ENCODE results near the gene RAET1G. TPM values are rescaled to one million over a fixed set of nuclear protein-coding genes. Genes with fewer than 3 reads are reported as not detected.

Gene RAET1G
- polyA plus RNA-seq, 1 of the 3 experiments (the other 2 are of a cell fraction): 2.5 TPM

DNA sequence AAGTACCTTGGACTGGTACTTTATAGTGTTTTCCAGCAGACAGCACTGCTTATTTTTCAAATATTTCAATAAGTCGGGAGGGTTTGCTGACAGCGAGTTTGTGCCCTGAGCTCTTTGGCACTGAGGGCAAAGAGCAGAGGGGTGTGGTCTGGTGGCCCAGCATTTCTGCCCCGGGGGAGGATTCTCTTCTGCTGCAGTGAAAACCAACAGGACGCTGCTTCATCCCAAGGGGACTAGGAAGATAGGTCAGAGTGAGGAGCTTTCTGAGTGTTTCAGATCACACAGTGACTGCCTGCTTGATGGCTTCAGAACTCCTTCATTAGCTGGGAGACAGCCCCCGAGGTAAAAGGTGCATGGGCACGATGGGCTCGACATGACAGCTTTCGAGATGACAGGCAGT lies 27.5 kb upstream of the RAET1G start:
- H3F3A ChIP-seq (replicated peaks; ENCODE audit: insufficient read depth): no peaks in the 10 kb centered on the region
- no peaks in the 10 kb centered on the region for H3K36me3 ChIP-seq (replicated peaks in 1 of 2; ENCODE audit: control insufficient read depth in 1 of 2, insufficient read depth in 2 of 2, low read length in 1 of 2)
- 6% methylated on average over 8 of the region's 8 CpGs for WGBS (ENCODE audit: low lambda C conversion rate)
- H2AFZ ChIP-seq (ENCODE audit: low read depth): no peak overlapping the region
- H3K27me3 ChIP-seq (ENCODE audit: insufficient read depth): peaks cover 38% of the 10 kb centered on the region
- CTCF ChIA-PET: no interaction called here
- no peaks in the 10 kb centered on the region for H4K20me1 ChIP-seq (ENCODE audit: insufficient read depth)
- no peaks in the 10 kb centered on the region for H3K9me2 ChIP-seq
- H3K9ac ChIP-seq: no peak overlapping the region
- H3K9me3 ChIP-seq: no peaks in the 10 kb centered on the region
- no peak overlapping the region for H3K4me3 ChIP-seq (ENCODE audit: low read depth in 2 of 2, low read length in 1 of 2)
- no peaks in the 10 kb centered on the region for H3K79me2 ChIP-seq (ENCODE audit: insufficient read depth)
- POLR2A ChIA-PET: no interaction called here
- no peak for DNase-seq
- no peak overlapping the region for H3K27ac ChIP-seq (ENCODE audit: low read depth in 2 of 2, low read length in 1 of 2)
- no peak for TF ChIP-seq EZH2phosphoT487 (IDR thresholded peaks at IDR 0.05; ENCODE audit: borderline replicate concordance, low read depth)
- TF ChIP-seq MXI1 (IDR thresholded peaks at IDR 0.05; ENCODE audit: low read depth, low read length): no peak
- TF ChIP-seq MEF2A (IDR thresholded peaks at IDR 0.05; ENCODE audit: borderline replicate concordance, low read depth): no peak
- TF ChIP-seq TCF12 (IDR thresholded peaks at IDR 0.05): no peak
- TF ChIP-seq JUND (IDR thresholded peaks at IDR 0.05): no peak
- no peak for TF ChIP-seq TAF1 (IDR thresholded peaks at IDR 0.05; ENCODE audit: borderline replicate concordance, low read depth, low read length)
- no peak for TF ChIP-seq ZBTB33 (IDR thresholded peaks at IDR 0.05; ENCODE audit: borderline replicate concordance, low read depth)
- no peak for TF ChIP-seq CHD2 (IDR thresholded peaks at IDR 0.05; ENCODE audit: low read length, partially characterized antibody)
- TF ChIP-seq RXRA (IDR thresholded peaks at IDR 0.05; ENCODE audit: borderline replicate concordance, low read depth): no peak
- no peak for TF ChIP-seq NRF1 (IDR thresholded peaks at IDR 0.05; ENCODE audit: low read depth, low read length)
- no peak for TF ChIP-seq SIN3A (IDR thresholded peaks at IDR 0.05; ENCODE audit: borderline replicate concordance, low read depth, low read length)
- no peak overlapping the region for H3K4me2 ChIP-seq
- no peaks in the 10 kb centered on the region for H3K4me1 ChIP-seq (ENCODE audit: control insufficient read depth in 1 of 2, insufficient read depth in 2 of 2, low read depth in 1 of 2, low read length in 1 of 2)

DNA sequence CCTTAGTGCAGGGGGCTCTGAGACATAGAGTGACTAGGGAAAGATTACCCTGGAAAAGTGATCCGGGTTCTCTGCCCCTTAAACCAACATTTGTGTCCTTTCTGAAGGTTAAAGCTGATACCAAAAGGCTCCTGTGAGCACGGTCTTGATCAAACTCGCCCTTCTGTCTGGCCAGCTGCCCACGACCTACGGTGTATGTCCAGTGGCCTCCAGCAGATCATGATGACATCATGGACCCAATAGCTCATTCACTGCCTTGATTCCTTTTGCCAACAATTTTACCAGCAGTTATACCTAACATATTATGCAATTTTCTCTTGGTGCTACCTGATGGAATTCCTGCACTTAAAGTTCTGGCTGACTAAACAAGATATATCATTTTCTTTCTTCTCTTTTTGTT lies 25.7 kb upstream of the RAET1G start:
- Histone ChIP-seq H3K9ac (no peak overlapping the region), H4K20me1 (ENCODE audit: insufficient read depth) (no peaks in the 10 kb centered on the region), H3K79me2 (ENCODE audit: insufficient read depth) (no peaks in the 10 kb centered on the region), H2AFZ (ENCODE audit: low read depth) (no peak overlapping the region), H3K4me1 (ENCODE audit: control insufficient read depth in 1 of 2, insufficient read depth in 2 of 2, low read depth in 1 of 2, low read length in 1 of 2) (no peaks in the 10 kb centered on the region), H3K4me2 (no peak overlapping the region), H3K36me3 (replicated peaks in 1 of 2; ENCODE audit: control insufficient read depth in 1 of 2, insufficient read depth in 2 of 2, low read length in 1 of 2) (no peaks in the 10 kb centered on the region), H3K9me2 (no peaks in the 10 kb centered on the region), H3K4me3 (ENCODE audit: low read depth in 2 of 2, low read length in 1 of 2) (no peak overlapping the region), H3K9me3 (no peaks in the 10 kb centered on the region), H3K27ac (ENCODE audit: low read depth in 2 of 2, low read length in 1 of 2) (no peak overlapping the region), H3K27me3 (ENCODE audit: insufficient read depth) (peaks cover 25% of the 10 kb centered on the region), H3F3A (replicated peaks; ENCODE audit: insufficient read depth) (no peaks in the 10 kb centered on the region)
- no peak for TF ChIP-seq NRF1 (IDR thresholded peaks at IDR 0.05; ENCODE audit: low read depth, low read length)
- TF ChIP-seq IRF3 (IDR thresholded peaks at IDR 0.05; ENCODE audit: low read depth, low read length): no peak
- no peak for TF ChIP-seq GATA2 (CRISPR knock-in tag; IDR thresholded peaks at IDR 0.05)
- TF ChIP-seq, protein P1, sequence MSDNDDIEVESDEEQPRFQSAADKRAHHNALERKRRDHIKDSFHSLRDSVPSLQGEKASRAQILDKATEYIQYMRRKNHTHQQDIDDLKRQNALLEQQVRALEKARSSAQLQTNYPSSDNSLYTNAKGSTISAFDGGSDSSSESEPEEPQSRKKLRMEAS (IDR thresholded peaks at IDR 0.05; ENCODE audit: low read depth): no peak
- TF ChIP-seq POLR2AphosphoS5 (IDR thresholded peaks at IDR 0.05; ENCODE audit: low read depth, low read length): no peak
- TF ChIP-seq JUND (IDR thresholded peaks at IDR 0.05): no peak
- no peak for TF ChIP-seq RCOR1 (IDR thresholded peaks at IDR 0.05; ENCODE audit: low read length)
- TF ChIP-seq MEF2A (IDR thresholded peaks at IDR 0.05; ENCODE audit: borderline replicate concordance, low read depth): no peak
- ChIA-PET CTCF (no interaction called here), POLR2A (no interaction called here)
- 50% methylated on average over 5 of the region's 5 CpGs for WGBS (ENCODE audit: low lambda C conversion rate)
- no peak for DNase-seq

All from SK-N-SH (cell line).